GM12872 (cell line): ENCODE data around the gene ATRNL1.

ENCODE experiments used
- TF ChIP-seq, protein P1 (sequence below): IDR thresholded peaks from 3 replicates; pipeline ENCODE4 v1.5.1; 2011; ENCODE audit warnings: low read depth, mild to moderate bottlenecking, low read length, moderate library complexity; ENCODE audit not compliant: insufficient read depth

The ATRNL1 gene

DNA sequence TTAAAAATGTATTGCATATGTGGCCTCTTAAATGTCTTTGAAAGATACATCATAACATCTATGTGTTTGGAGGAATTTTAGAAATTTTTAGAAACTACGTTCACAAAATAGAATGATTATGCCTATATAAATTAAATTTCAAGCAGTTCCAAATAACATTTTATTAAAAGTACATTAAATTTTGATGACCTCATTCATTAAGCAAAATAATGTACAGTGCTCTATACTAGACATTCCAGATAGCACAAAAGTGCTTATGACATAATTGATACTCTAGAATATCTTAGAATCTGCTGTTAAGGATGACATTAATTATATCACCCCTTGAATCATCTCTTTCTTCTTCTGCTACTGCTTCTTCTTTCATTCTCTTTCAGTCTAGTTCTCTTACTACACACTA, 650.9 kb downstream of the ATRNL1 start:
- TF ChIP-seq, protein P1, sequence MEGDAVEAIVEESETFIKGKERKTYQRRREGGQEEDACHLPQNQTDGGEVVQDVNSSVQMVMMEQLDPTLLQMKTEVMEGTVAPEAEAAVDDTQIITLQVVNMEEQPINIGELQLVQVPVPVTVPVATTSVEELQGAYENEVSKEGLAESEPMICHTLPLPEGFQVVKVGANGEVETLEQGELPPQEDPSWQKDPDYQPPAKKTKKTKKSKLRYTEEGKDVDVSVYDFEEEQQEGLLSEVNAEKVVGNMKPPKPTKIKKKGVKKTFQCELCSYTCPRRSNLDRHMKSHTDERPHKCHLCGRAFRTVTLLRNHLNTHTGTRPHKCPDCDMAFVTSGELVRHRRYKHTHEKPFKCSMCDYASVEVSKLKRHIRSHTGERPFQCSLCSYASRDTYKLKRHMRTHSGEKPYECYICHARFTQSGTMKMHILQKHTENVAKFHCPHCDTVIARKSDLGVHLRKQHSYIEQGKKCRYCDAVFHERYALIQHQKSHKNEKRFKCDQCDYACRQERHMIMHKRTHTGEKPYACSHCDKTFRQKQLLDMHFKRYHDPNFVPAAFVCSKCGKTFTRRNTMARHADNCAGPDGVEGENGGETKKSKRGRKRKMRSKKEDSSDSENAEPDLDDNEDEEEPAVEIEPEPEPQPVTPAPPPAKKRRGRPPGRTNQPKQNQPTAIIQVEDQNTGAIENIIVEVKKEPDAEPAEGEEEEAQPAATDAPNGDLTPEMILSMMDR = no peak

DNA sequence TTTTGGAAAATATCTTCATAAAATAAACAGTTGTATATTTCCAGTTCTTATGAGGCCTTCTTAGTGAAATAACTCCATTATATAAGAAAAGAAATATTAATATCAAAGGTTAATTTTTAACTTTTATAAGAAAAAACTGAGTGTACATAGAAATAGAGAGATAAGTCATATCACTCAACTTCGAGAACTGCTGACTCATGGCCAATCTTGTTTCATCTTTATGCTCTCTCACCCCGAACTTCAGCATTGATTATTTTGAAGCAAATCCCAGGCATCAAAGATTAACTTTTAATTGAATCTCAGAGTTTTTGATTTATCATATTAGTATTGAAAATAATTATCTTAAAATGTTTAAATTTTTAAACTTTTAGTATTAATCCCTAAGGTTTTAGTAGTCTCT, 652.8 kb downstream of the ATRNL1 start:
- TF ChIP-seq, protein P1 = no peak

DNA sequence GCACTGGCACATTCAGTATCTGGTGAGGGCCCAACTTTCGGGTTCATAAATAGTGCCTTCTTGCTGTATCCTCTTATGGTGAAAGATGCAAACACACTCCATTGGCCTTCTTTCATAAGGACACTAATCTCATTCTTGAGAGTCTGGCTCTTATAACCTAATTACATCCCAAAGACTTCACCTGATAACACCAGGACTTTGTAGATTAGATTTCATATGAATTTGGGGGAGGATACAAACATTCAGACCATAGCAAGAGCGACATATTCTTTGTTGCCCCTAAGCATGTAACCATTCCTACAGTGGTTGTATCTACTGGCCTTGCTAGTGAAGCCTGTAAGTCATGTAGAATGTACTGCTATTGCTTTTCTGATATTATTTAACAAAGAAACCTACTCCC, 654.6 kb downstream of the ATRNL1 start:
- TF ChIP-seq, protein P1 = no peak

DNA sequence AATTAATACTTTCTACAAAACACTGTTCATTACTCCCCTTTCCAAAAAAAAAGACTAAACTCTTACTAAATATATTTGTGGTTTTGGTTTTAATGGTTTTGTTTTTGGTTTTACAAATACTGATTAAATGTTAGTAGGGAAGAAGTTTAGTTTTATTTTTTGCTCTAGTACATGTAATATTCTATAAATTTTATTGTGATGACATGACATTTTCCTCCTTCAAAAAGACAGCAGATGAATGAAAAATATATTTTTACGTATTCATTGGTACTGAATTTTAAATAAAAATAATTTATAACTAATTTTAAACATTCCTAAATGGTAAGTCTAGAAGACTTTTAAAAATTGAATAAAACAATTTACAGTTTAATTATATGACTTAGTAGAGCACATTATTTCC, 667.0 kb downstream of the ATRNL1 start:
- TF ChIP-seq, protein P1 = no peak

DNA sequence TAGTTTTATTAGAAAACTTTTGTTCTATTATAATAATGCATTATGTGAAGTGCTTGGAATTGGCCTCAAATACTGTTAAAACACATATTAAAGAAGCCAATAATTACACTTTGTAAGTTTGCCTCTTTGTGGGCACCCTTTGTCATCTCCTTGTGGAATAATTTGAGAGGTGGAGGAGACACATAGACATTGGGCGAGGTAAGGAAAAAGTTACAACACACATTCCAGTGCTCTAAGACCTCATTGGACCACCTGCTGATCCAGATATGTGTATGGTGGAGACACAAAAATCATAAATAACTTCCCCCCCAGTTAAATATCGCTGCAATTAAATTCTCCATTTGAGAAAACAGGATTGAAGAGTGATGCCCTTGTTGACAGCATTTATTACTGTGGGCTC, 668.0 kb downstream of the ATRNL1 start:
- TF ChIP-seq, protein P1 = no peak

DNA sequence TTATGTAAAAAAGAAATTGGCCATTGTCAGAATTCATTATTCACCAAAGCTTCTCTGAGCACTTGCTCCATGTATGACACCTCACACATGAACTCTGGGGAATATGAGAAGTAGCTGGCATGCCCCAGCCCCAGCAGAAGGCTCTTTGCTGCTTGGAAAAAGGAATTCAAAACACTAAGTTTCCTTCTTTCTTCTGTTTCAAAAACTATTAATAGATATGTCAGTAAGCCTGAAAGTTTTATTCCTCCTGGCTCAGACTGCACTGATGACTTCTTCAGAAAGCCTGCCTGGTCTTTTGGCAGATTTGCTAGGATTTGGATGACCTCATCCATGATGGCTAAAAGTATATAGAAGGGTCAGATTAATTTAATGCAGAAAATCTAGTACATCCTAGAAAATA, 668.9 kb downstream of the ATRNL1 start:
- TF ChIP-seq, protein P1 = no peak

DNA sequence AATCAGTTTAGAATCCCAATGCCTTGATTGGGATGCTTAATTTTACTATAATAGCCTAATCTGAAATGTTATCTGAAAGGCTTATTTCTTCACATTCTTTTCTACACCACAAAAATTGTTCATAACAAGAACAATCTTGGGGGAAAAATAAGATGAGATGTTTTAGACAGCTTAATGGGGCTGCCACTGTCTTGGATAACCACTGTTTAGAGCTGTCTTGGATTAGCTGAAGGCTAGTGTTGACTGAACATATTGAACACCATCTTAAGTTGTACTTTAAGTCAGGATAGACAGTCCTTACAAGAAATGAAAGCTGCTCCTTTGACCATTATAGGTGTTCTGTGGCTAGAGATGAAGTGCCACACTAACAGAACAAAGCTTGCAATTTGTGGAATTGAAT, 678.6 kb downstream of the ATRNL1 start:
- TF ChIP-seq, protein P1 = no peak

DNA sequence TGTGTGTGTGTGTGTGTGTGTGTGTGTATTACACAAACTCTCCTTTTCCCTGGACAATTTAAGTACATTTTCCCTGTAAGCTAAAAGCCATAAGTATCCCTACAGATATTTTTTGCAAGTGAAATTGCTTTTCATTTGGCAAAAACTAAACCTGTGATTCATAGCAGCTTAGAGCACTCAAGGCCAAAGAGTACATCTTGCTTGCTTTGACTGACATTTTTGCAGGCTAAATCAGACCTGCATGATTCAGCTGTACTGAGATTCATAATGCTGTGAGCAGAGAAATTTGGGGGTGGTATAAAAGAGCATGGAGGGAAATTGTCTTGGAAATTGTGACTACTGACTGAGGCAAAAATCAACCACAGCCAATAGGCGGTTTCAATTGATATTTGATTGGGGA, 679.4 kb downstream of the ATRNL1 start:
- TF ChIP-seq, protein P1 = no peak
